NCI-H1436 treated with DMSO at 0.1 percent for 48 hours (cell line): Measurements from ENCODE around the gene GPR35.

Experiments used
- DNase-seq: peaks from one replicate; lab custom pipeline; 2025; lab: John Stamatoyannopoulos, UW

GPR35 gene

DNA sequence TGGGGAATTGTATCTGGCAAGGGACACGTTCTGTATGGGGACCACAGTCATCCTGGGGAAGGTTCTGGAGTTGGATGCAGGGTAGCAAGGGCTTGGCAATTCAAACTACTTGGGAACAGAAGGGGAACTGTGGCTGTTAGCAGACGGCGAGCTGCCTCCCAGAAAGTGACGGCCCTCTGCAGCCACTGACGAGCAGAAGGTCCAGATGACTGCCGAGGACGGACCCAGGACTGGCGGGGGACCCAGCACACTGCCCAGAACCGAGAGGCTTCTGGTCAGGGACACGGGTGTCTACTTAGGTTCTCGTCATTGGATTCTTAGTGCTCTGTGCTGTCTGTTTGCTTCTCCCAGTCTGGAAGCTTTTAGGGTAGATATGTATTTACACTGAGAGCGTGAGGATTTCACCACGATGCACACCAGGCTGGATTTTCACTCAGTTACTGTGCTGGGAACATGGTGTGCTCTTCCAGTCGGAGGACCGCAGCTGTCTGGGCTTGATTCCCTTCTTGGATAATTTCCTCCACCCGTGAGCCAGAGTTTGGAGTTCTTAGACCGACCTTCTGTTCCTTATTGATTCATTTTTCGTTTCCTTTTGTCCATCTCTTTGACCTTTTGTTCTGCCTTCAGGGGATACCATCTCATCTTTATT, 13.4 kb downstream of the GPR35 start:
- no peak for DNase-seq

DNA sequence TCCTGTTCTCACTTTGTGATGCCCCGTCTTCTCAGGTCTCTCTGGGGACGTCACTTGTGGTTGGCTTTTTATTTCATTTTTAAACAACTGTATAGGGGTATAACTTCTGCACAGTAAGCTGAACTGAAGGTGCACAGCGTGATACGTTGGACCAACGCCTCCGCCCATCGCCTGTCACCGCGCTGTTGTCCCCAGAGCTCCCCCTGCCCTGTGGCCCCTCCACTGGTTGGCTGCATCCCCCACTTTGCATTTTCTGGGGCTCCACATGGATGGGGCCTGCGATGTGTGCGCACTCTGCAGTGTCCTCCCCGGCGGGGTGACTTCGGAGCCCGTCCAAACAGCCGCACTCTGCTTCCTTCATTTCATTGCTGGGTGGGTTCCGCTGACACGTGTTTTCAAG, 14.3 kb downstream of the GPR35 start:
- DNase-seq: no peak

DNA sequence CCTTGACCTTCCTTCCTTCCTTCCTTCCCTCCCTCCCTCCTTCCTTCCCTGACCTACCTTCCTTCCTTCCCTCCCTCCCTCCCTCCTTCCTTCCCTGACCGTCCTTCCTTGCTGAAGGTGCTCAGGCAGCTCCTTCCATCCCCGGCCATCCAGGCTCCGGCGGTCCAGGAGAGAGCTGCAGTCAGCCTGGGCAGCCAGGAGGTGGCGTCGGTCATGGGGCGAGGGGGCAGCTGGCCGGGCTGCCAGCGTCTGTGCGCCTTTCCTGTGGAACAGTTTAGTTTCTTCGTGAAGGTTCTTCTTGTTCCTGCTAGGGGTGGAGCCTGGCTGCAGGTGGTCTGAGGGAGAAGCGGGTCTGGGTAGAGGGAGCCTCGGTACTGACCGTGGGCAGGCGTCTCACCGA, 15.7 kb downstream of the GPR35 start:
- DNase-seq: no peak

DNA sequence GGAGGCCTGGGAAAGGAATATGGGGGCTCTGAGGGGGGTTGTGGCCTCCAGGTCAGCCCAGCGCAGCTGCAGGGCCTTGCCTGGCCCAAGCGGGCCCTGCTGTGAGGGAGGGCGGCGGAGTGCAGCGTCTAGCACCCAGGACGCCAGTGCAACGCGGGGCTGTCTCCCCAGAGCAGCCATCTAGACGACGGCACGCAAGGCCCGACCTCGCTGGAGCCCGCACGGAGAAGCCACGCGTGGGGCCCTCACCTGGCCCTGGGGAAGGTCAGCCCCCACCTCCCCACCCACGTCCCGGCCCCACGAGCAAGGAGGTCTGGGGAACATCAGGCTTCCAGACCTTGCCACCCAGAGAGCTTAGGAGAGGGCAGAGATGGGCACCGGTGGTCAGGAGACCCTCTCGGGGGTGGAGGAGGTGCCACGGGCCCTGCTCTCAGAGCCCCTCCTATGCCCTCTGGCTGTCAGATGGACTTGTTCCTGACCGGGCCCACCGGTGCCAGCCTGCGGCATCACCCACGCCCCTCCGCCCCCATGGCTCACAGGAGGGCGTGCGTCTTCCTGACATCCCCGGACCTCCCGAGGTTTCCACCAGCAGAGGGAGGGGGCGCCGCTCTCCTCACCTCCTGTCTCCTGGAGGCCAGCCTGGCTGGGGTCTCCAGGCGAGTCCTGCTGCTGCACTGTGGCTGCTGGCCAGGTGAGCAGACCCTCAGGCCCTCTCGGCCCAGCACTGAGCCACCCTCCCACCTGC, 17.0 kb downstream of the GPR35 start:
- no peak for DNase-seq

DNA sequence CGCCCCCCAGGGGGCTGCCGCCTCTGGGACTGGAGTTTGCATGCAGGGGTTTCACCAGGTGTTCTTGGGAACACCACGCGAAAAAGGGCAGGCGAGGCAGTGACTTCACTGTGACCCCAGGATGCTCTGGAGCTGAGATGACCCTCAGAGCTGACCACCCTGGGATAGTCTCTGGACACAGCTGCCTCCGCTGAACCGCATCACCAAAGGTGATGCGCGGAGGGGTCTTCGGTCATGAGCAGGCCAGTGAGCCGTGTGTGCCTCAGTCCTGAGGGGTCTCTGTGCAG, 17.5 kb downstream of the GPR35 start:
- DNase-seq: no peak

DNA sequence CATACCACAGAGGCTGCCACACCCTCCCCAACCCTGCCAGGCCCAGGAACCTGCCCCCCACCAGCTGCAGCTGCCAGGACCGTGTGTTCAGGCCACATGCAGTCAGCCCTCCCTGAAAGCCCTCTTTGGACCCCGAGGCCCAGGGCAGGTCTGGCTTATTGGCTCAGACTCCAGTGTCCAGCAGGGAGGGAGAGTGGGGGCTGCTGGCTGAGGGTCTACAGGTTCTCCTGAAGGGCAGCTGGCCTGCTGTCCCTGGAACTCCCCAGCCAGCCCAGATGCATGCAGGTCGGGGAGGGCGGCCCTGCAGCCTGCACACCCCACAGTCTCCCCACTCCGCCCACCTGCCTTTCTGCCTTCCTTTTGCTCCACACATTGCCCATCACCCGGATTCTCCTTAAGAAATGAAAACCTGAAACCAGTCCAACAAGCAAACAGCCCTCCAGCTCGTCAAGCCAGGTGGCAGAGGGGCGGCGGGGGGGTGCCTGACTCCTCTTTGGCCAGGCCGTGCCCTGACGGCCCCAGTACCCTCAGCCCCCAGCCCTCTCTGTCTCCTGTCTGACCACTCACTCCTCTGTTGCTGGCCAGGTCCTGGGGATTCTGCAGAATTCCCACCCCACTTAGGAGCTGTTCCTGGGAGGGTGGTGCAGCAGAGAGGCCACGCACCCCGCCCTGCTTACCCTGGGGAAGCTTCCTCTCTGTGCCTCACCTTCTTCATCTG, 18.0 kb downstream of the GPR35 start:
- no peak for DNase-seq

DNA sequence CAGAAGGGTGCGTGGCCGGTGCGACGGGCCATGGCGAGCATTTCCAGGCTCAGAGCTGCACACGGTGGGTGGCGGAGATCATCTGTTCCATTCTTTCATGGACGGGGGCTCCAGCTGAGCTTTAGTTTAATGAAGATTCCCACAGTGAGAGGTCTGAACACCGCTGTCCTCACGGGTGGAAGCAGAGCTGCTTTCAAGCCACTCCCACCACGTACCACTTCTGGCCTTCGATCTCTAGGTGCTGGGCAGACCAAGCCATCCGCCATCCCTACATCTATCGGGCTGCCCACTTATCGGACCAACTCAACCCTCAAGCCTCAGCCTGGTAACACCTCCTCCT, 18.5 kb downstream of the GPR35 start:
- DNase-seq: no peak

DNA sequence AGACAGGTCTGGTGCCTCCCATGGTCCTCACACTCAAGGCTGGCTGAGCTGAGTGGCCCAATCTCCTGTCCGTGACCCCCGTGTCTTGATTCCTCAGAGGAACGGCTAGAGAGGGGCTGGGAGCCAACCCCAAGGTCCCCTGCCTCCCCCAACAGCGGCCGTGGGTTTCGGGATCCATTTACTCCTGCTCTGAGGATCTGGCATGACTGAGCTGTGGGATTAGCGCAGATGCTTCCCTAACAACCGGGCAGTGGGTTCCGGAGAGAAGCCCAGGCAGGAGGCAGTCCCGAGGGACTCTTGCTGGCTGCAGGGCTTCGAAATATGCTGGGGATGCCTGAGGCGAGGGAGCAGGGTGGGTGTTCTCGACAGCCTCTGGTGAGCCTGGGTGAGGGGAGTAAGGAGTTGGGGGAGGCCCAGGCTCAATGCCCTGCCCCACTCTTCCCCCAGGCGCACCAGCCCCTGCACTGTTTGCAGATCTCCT, 18.9 kb downstream of the GPR35 start:
- no peak for DNase-seq

DNA sequence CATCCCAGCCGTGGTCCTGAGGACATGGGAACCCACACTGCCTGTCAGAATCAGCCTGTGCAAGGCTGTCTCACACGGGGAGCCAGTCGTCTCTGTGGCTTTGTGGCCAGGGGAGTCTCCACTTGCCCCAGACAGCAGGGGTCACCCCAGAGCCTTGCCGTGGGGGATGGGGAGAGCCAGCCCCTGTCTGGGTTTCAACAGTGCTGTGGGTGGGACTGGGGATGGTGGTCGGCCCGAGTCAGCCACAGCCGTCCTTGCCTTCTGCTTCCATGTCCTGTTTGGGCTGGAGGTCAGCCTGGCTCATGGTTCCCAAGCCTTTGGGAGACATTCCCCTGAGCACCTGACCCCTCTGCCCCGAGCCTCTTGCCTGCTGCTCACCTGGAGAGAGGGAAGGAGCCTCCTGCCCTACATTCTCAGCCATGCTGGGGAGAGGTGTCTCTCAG, 19.6 kb downstream of the GPR35 start:
- no peak for DNase-seq

DNA sequence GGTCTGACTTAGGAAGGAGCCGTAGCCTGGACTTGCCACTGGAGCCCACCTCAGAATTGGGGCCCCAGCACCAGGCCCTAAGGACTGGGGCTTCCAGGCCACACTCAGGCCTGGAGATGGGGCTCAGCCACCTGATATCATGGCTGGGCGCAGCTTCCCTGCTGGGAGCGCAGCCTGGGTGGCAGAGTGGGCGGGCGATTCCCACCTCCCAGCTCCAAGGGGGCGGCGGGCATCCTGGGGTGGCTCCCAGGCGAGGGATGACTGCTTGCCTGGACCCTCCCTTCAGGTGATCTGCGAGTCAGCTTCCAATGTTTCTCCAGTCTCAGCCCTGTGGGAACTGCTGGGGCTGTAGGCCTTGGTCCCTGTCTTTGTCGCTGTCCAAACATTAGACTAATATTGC, 20.1 kb downstream of the GPR35 start:
- DNase-seq: no peak

DNA sequence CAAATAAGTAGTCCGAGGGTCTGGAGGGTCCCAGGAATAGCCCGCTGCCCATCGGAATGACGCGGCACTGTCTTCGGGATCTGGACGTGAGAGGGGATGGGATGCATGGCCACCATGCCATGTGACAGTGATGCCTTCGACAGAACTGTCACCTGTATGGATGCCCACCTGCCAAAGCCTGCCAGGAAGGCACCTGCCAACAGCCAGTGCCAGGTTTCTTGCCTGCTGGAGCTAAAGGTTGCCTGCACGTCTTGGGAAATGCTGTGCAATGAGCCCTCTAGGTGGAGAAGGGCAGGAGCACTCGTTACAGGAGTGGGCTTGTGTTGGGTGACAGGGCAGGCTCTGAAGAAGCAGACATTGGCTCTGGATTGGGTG, 20.5 kb downstream of the GPR35 start:
- no peak for DNase-seq

DNA sequence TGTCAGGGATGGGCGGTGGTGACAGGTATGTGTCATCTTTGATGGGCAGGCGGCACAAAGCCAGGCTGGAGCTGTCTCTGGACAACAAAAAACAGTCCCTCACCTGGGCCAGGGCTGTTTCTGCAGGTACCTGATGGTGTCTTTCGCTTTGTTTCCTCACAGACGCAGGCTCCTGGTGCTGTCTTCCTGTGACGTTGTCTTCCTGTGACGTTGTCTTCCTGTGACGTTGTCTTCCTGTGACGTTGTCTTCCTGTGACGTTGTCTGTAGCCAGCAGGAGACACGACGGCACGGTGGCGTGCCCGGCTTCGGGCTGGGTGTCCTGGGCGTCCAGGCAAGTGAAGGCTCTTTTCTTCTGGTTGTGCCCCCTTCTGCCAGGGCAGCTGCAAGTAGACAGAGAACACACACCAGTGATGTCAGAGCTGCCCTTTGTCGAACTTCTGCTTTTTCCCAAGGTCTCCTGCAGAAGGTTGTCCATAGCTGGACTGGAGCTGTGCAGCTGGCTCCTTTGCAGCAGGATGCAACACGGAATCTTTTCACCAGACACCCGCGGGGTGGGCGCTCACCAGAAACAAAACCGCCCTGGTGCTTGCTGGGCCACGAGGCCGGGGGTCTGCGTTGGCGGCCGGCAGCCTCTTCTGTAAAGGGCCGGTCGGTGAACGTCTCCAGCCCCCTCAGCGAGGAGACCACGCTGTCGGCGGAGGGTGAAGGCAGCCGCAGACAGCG, 21.1 kb downstream of the GPR35 start:
- no peak for DNase-seq

DNA sequence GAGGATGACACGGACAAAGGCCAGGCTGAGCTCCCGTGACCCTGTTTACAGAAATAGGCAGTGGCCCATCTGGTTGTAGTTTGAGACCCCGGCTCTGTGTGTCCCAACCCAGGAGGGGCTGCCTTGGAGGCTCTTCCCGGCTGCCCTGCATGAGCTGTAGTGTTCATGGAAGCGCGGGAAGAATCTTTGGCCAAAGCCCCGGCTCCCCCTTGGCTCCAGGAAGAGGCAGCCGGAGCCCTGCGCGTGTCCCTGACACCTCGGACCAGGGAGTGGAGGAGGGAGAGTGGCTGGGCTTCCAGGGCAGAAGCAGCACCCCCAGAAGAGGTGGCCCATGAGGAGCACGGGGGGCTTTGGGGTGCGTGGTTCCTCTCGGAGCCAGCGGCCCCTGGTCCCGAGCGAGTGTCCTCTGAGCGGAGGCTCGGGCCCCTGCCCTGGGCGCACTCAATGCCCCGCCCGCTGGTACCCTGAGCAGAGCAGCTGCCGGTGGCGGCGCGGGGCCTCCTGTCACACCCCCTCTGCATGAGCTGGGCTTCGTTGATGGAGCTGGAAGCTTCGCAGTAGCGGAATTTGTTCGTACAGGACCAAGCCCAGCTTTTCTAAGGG, 21.7 kb downstream of the GPR35 start:
- no peak for DNase-seq

DNA sequence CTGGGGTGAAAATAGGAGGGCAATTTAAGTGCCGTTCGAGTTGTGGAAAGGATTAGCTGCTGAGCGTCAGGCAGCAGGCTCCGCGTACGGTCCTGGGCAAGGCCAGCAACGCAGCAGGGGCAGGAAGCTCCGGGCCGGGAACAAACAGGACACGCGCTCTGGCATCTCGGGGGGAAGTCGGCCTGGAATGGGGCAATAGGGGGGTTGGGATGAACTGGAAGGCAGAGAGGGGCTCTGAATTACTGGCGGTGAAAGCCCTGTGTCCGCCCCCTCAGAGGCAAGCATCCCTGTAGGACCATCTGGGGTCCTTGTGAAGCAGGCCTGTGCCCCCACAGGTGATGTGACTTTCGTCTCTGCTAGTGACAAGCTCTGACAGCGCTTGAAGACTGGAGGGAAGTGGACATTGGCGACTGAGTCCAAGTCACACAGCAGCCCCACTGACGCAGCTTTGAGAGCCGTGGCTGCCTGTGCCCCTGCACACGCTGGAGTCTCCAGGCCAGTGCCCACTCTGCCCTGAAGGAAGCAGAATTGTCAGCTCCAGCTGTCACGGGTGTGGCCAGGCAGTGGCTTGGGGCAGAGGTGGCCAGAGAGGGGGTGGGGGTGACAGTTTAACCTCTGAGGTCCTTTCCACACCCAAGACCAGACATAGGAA, 22.3 kb downstream of the GPR35 start:
- DNase-seq: no peak

DNA sequence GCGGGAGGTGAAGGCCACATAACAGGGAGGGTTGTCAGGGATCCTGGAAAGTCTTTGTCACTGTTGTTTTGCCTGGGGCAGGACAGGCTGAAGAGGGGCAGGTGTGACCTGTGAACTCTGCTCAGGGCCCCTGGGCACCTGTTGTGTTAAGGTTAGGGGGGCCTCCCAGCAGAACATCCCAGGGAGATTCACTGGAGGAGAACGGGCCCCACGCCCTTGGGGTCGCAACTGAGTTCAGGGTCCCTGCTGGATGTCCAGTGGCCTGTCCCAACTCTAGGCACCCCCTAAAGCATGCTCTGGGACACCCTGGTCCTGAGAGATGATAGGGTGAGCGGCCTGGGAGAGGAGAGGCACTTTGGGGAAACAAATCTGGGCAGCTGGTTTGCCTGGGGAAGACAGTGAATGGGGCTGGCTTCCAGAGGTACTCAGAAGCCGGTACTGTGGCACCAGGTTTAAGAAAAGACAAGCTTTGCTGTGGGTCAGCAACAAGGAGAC, 22.9 kb downstream of the GPR35 start:
- DNase-seq: no peak

DNA sequence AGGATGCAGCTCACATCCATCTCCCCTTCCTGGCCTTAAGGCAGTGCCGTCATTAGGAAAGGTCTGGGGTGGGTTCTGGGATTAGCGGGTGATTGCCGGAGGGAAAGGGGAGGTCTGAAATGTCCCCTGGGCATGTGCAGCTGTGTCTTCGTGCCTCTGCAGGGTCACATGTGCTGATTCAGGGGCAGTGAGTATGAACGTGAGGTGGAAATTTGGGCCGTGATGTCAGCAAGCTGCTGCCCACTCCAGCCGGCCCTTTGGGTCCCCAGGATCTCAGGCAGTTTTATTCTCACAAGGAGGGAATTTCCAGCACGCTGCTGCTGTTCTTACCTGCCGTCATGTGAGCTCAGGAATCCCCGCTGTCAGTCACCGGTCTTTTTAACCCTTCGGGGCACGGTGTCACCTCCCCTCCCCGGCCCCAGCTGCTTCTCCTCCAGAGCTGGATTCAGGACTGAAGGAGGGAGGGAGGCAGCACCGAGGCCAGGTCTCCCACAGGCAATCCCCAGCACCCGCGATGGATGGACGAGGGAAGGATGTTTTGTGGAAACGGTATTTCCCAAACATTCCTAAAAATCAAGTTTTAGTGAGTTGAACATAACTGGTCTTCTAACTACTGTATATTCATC, 23.5 kb downstream of the GPR35 start:
- DNase-seq: no peak

DNA sequence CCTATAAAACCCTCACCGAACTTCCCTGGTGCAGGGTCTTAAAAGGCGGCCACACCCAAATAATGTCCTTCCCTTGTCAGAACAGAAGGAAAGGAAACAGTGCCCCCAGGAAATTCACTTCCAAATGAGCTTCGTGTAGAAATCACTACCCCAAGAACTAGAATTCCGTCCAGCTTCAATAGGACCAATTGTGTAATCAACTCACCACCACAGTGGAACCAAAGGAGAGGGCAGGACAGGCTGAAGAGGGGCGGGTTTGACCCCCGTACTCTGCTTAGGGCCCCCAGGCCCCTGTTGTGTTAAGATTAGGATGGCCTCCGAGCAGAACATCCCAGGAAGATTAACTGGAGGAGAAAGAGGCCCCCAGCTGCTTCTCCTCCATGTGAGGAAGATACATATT, 24.1 kb downstream of the GPR35 start:
- no peak for DNase-seq

DNA sequence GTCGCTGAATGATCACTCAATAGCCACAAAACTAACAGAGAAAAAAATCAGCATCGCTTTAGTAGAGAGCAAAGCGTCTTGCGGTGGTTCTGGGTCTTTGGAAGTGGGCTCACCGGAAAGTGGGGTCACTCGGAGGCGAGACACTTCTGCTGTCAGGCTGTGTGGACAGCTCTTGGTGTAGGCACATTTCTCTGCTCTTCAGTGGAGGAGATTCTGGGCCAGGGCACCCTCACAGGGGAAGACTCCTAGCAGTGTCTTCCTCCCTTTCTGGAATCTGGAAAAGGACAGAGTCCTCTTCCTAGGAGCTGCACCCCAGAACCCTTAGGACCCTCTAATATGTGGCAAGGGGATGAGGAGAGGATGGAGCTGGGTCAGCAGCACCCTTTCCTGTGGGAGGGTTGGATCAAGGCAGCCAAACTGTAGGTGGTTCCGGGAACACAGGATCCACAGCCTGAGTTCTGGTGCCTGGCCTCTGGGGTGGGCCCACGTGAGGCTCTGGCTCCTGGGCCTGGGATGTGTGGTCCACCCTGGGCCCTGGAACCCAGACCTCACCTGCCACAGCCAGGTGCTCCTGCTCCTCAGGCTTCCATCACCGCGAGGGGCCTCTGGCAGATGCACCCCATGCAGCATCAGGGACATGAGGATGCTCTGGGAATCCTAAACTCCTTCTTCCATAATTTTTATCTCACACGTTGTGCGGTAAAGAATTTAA, 25.1 kb downstream of the GPR35 start:
- no peak for DNase-seq

DNA sequence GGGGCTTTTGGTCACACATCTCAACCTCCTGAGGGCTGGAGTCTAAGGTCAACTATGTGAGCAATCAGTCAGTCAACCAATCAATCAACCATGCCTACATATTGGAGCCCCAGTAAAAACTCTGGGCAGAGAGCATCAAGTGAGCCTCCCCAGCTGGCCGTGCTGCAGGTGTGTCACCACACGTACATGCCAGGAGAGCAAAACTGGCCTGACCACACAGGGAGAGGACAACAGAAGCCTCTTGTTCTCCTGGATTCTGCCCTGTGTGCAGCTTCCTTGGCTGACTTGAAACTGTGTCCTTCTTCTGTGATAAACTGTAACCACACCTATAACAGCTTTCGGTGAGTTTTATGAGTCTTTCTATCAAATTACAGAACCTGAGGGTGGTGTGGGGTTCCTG, 25.9 kb downstream of the GPR35 start:
- no peak for DNase-seq
